ENCODE measurements around the gene TCEA3.
A peak's percentile ranks its signal among the peaks of the same experiment; 100 is the strongest.

TCEA3 gene

DNA sequence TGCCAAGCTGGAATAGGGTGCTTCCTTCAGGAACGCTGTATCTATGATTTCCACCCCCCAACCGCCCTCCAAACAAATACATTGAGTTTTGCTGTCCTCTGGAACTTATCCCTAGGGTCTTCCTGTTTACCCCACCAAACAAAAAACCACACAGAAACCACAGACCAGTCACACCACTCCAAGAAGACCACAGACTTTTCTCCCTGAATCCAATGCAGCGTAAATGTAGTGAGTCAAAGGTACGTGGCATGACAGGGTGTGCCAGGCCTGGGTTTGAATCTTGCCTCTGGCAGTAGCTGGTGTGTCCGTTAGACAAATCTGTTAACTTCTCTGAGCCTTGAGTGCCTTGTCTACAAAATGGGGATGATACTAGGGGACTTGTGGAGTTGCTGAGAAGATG is 31.7 kb upstream of the TCEA3 start:
- TF ChIP-seq POLR2A (IDR thresholded peaks at IDR 0.05; ENCODE audit: low read depth, low read length): no peak
- peak; percentile 20 for DNase-seq (ENCODE audit: insufficient read length, low spot score)
- no peak for FAIRE-seq

- DNase-seq (ENCODE audit: insufficient read length, low spot score) (no peak), FAIRE-seq (no peak)
- no peak for TF ChIP-seq POLR2A (IDR thresholded peaks at IDR 0.05; ENCODE audit: low read depth, low read length)
These were observed 29.0 kb upstream of the TCEA3 start for GRCh38 chr1:23453455-23454000.

GRCh38 chr1:23452011-23452411 is 27.5 kb upstream of the TCEA3 start:
- FAIRE-seq: peak; percentile 66
- no peak for TF ChIP-seq POLR2A (IDR thresholded peaks at IDR 0.05; ENCODE audit: low read depth, low read length)
- peak; percentile 45 for DNase-seq (ENCODE audit: insufficient read length, low spot score)

DNA sequence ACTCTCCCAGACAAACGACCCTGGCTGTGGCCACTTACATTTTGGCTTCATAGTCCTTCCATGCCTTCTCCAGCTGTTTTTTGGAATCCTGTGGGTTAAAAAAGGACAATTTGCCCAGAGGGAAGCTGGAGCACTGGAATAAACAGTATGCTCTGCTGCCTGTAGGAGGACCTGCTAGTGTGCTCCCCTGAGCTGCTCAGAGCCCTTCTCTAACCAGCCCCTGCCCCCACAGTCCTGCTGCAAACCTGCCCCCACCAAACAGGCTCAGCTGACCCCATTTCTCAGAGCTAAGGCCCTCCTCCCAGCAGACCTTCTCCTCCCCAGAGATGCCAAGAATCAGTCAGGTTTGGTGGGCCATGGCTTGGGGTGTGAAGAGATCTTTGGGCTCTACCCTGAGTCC is 26.9 kb upstream of the TCEA3 start:
- no peak for FAIRE-seq
- no peak for TF ChIP-seq POLR2A (IDR thresholded peaks at IDR 0.05; ENCODE audit: low read depth, low read length)
- no peak for DNase-seq (ENCODE audit: insufficient read length, low spot score)

DNA sequence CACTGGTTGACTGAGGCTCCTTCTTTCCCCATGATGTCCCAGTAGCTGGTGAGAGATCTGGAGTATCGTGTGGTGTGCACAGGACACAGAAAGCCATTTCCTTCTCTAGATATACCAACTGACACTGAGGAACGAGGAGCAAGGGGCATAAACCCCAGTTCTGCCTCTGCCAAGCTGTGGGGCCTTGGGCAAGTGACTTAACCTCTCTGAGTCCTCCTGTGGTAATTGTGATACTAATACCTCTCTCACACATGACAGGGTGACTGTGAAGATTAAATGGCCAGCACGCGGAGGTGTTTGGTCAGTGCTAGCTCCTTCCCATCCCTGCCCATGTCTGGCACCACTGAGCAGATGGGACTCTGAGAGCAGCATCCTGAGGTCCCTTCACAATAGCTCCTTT is 26.3 kb upstream of the TCEA3 start:
- TF ChIP-seq POLR2A (IDR thresholded peaks at IDR 0.05; ENCODE audit: low read depth, low read length): no peak
- DNase-seq (ENCODE audit: insufficient read length, low spot score) (no peak), FAIRE-seq (no peak)

- FAIRE-seq (no peak), DNase-seq (ENCODE audit: insufficient read length, low spot score) (no peak)
- no peak for TF ChIP-seq POLR2A (IDR thresholded peaks at IDR 0.05; ENCODE audit: low read depth, low read length)
These were observed 25.4 kb upstream of the TCEA3 start for GRCh38 chr1:23449958-23450357.

GRCh38 chr1:23449306-23449705 is 24.8 kb upstream of the TCEA3 start:
- FAIRE-seq: no peak
- DNase-seq (ENCODE audit: insufficient read length, low spot score): no peak
- TF ChIP-seq POLR2A (IDR thresholded peaks at IDR 0.05; ENCODE audit: low read depth, low read length): no peak

- no peak for TF ChIP-seq POLR2A (IDR thresholded peaks at IDR 0.05; ENCODE audit: low read depth, low read length)
- no peak for FAIRE-seq
These were observed 24.3 kb upstream of the TCEA3 start for GRCh38 chr1:23448846-23449245.

GRCh38 chr1:23446661-23447310 is 22.2 kb upstream of the TCEA3 start:
- no peak for DNase-seq (ENCODE audit: insufficient read length, low spot score)
- TF ChIP-seq POLR2A (IDR thresholded peaks at IDR 0.05; ENCODE audit: low read depth, low read length): no peak
- FAIRE-seq: no peak

More at GRCh38 chr1:23448846-23449245, 24.3 kb upstream of the TCEA3 start:
- DNase-seq (ENCODE audit: insufficient read length, low spot score): no peak

DNA sequence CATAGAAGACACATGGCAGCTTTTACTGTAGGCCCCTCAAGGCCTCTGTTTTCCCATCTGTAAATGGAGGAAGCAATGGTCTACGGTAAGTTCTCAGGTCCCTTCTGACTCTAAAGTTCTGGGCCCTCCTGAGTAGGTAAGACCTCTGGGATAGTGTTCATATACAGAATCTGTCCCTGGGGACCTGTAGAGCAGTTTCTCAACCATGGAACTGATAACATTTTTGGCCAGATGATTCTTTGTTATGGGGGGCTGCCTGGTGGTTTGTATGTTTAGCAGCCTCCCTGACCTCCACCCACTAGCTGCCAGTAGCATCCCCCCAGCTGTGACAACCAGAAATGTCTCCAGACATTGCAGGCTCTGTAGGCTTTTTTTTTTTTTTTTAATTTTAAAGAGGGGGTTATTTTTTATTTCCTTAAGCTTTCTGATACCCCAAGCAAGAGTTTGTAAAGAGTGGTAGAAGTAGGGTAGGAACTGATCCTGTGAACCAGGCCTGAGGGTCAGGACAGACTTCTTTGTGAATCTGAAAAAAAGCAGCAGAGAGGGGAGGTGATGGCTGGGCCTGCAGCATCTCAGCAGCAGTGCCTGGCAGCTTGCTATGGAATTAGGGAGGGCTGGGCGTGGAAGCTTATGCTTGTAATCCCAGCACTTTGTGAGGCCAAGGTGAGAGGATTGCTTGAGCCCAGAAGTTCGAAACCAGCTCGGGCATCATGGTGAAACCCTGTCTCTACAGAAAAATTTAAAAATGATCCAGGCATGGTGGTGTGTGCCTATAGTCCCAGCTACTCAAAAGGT is 20.2 kb upstream of the TCEA3 start:
- FAIRE-seq: no peak
- no peak for TF ChIP-seq POLR2A (IDR thresholded peaks at IDR 0.05; ENCODE audit: low read depth, low read length)
- DNase-seq (ENCODE audit: insufficient read length, low spot score): no peak

DNA sequence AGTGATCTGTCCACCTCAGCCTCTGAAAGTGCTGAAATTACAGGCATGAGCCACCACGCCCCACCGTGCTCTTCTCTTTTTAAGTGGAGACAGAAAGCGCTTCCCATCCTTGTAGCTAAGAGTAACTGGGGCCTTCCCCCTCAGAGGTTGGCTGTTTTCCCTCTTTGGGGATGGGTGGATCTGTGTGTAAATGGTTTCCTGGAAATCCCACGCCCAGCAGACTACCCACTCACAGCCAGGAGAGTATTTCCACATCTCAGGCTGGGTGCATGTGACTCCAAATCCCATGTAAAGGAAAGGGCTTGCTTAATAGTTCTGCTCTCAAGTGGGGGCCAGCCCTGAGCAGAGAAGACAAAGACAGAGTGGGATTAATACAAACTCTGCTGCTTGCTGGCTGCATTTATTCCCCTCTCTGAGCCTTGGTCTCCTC is 19.6 kb upstream of the TCEA3 start:
- no peak for TF ChIP-seq POLR2A (IDR thresholded peaks at IDR 0.05; ENCODE audit: low read depth, low read length)
- FAIRE-seq (no peak), DNase-seq (ENCODE audit: insufficient read length, low spot score) (no peak)

GRCh38 chr1:23442751-23443150 is 18.2 kb upstream of the TCEA3 start:
- TF ChIP-seq POLR2A (IDR thresholded peaks at IDR 0.05; ENCODE audit: low read depth, low read length): no peak
- FAIRE-seq (no peak), DNase-seq (ENCODE audit: insufficient read length, low spot score) (no peak)

- no peak for FAIRE-seq
These were observed 17.0 kb upstream of the TCEA3 start for GRCh38 chr1:23441446-23442148.

DNA sequence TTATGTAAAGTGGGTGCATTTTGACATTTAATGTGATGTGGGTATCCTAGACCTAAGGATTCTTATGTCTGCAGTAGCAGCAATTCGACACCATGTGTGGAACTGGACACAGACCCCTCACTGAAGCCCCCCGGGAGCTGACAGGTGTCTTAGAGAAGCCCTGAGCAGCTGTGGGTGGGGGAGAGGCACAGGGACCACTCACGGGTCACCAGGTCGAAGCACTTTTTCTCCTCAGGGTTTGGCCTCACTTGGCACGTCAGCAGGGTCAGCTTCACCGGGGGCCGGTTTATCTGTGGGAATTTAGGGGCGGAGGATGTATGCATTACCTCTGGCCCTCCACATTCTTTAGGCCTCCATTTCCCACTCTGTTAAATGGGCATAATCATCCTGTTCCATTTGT is 14.0 kb upstream of the TCEA3 start:
- TF ChIP-seq POLR2A (IDR thresholded peaks at IDR 0.05; ENCODE audit: low read depth, low read length): no peak
- DNase-seq (ENCODE audit: insufficient read length, low spot score): no peak
- FAIRE-seq: no peak

More at GRCh38 chr1:23441446-23442148, 17.0 kb upstream of the TCEA3 start:
- no peak for TF ChIP-seq POLR2A (IDR thresholded peaks at IDR 0.05; ENCODE audit: low read depth, low read length)
- DNase-seq (ENCODE audit: insufficient read length, low spot score): no peak
